IPS-15b (cell line): Measurements from ENCODE around the gene TECTA.
"Not testable (repeated sequence)": the region's sequence is repeated elsewhere in the genome, so short reads cannot be mapped to it uniquely, and the experiment has no call there.

Experiments
- H3K27me3 ChIP-seq: one replicate; pipeline ENCODE4 v1.6.1; 2013; ENCODE audit warnings: low read length; ENCODE audit not compliant: control insufficient read depth, insufficient read depth
- H3K36me3 ChIP-seq: one replicate; pipeline ENCODE4 v1.6.1; 2013; ENCODE audit warnings: low read length; ENCODE audit not compliant: control insufficient read depth, insufficient read depth
- H3K4me1 ChIP-seq: one replicate; pipeline ENCODE4 v1.6.1; 2013; ENCODE audit warnings: mild to moderate bottlenecking, low read length; ENCODE audit not compliant: control insufficient read depth, insufficient read depth
- H3K4me3 ChIP-seq: one replicate; pipeline ENCODE4 v1.5.1; 2013; ENCODE audit warnings: low read depth, low read length
- H3K9ac ChIP-seq: one replicate; pipeline ENCODE4 v1.6.1; 2013; ENCODE audit warnings: low read depth, mild to moderate bottlenecking, low read length
- H3K9me3 ChIP-seq: one replicate; pipeline ENCODE4 v1.6.1; 2013; ENCODE audit warnings: mild to moderate bottlenecking, low read length; ENCODE audit not compliant: control insufficient read depth, insufficient read depth

Gene TECTA

DNA sequence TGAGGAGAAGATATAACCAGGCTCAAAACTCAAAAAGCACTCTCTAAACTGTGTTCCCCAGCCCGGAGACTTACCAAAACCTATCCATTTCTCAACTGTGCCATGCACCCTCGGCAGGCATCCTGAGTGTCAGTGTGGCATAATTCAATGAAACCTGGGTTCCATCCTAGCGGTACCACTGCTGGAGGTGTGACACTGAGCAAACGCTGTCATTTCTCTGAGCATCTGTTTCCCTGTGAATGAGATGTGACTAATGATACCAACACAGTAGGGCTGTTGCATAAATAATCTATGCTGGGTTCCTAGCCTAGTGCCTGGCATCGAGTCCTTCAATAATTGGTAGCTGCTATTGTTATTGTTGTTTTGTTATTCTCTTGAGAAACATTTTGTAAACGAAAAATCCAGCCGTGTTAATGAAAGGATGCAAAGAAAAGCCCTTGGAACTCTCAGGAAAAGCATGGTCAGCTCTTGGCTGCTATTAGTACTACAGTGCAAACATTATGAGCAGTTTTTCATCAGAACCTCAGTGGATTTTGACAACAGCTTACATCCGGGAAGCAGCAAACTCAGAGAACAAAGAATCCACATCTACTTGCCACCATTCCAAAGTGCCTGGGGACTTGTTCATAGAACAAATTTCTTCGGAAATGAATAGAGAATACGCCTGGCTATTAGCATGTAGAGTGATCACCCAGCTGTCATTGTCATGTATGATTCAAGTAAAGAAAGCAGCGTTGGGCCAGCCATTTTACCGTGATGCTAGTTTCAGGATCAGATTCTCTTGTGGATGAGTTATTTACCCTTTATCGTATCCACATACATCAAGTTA is 53.7 kb downstream of the TECTA start:
- Histone ChIP-seq H3K27me3 (no peaks in the 10 kb centered on the region), H3K4me3 (no peak overlapping the region), H3K9me3 (no peaks in the 10 kb centered on the region), H3K36me3 (no peaks in the 10 kb centered on the region), H3K4me1 (no peaks in the 10 kb centered on the region), H3K9ac (no peak overlapping the region)

DNA sequence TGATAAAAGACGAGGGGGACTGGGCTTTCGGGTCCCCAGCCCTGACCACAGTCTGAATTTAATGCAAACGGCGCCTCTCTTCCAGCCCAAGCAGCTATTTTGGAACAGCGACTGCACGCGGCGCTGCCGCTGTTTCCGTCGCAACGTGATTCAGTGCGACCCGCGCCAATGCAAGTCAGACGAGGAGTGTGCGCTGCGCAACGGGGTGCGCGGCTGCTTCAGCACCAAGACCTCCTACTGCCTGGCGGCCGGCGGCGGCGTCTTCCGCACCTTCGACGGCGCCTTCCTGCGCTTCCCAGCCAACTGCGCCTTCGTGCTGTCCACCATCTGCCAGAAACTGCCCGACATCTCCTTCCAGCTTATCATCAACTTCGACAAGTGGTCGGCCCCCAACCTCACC is 56.7 kb downstream of the TECTA start:
- Histone ChIP-seq H3K27me3 (no peaks in the 10 kb centered on the region), H3K36me3 (no peaks in the 10 kb centered on the region), H3K4me3 (no peak overlapping the region), H3K9me3 (no peaks in the 10 kb centered on the region), H3K4me1 (no peaks in the 10 kb centered on the region), H3K9ac (no peak overlapping the region)

DNA sequence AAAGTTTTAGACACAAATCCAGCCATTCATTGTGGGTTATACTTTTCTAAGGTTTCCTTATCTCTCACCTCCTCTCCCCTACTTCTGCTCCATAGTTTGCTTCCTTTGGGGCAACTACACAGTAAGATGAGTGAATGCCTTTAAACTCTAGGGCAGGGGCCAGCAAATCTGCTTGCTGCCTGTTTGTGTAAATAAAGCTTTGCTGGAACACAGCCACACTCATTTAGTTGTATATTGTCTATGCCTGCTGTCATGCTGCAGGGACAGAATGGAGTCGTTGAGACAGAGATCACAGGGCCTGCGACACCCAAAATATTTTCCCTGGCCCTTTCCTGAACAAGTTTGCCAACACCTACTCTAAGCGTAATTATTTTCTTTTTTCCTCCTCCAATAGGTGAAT is 58.7 kb downstream of the TECTA start:
- no peaks in the 10 kb centered on the region for H3K36me3 ChIP-seq
- no peaks in the 10 kb centered on the region for H3K27me3 ChIP-seq
- no peak overlapping the region for H3K4me3 ChIP-seq
- no peak overlapping the region for H3K9ac ChIP-seq
- no peaks in the 10 kb centered on the region for H3K4me1 ChIP-seq
- H3K9me3 ChIP-seq: no peaks in the 10 kb centered on the region

DNA sequence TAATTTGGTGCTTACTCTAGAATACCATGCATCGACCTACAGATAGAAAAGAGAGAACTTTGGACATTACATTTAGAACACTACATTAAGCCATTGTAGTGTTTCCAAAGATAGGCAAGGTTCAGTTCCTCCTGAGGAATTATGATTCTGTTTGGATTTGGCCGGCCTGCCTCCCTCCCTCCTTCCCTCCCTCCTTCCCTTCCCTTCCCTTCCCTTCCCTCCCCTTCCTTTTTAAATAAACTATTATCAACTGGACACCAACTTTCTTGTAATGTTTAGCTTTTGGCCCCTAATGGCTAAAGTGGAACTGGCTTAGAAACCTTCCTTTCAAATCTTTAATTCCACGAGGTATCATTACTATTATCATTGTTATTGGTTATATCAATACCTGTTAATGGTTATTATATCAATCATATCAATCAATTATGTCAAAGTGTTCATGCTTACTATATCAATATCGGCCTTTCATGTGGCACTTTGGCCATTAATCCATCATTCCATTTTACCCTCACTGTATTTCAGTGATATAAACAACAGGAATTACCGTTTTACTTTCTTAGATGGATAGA is 60.4 kb downstream of the TECTA start:
- Histone ChIP-seq H3K4me3 (no peak overlapping the region), H3K36me3 (no peaks in the 10 kb centered on the region), H3K4me1 (peaks cover 6% of the 10 kb centered on the region), H3K27me3 (no peaks in the 10 kb centered on the region), H3K9me3 (no peaks in the 10 kb centered on the region), H3K9ac (no peak overlapping the region)

DNA sequence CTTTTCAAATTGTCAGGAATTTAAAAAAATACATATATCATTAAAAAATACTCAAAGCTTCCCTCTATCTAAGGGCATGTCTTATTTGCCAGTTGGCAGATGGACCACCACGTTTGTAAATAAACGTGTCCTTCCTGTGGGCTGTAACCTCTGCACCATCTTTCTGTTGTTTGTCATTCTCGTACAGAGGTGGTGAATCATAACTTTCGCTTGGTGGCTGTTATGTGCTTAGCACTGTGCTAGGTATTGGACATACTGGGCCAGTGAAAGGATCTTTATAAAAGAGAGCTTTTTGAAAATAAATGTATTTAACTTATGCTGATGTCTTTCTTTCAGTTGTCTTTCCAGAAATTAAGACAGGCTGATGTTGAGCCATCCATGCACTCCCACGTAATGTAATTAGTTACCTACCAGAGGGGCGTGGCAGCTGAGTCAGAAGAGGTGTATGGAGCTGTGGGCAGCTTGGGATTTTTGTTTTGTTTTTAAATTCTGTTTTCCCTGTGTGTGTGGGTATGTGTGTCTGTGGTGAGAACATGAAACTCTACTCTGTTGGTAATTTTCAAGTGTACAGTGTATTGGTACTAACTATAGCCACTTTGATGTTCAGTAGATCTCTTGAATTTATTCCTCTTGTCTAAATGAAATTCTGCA is 62.7 kb downstream of the TECTA start:
- Histone ChIP-seq H3K36me3 (no peaks in the 10 kb centered on the region), H3K4me3 (no peak overlapping the region), H3K27me3 (no peaks in the 10 kb centered on the region), H3K4me1 (peaks cover 10% of the 10 kb centered on the region), H3K9ac (no peak overlapping the region), H3K9me3 (no peaks in the 10 kb centered on the region)

DNA sequence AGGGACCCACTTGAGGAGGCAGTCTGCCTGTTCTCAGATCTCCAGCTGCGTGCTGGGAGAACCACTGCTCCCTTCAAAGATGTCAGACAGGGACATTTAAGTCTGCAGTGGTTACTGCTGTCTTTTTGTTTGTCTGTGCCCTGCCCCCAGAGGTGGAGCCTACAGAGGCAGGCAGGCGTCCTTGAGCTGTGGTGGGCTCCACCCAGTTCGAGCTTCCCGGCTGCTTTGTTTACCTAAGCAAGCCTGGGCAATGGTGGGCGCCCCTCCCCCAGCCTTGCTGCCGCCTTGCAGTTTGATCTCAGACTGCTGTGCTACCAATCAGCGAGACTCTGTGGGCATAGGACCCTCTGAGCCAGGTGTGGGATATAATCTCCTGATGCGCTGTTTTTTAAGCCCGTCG is 76.6 kb downstream of the TECTA start:
- not testable (repeated sequence) for H3K4me1 ChIP-seq, H3K27me3 ChIP-seq, H3K9ac ChIP-seq, H3K4me3 ChIP-seq, H3K36me3 ChIP-seq, H3K9me3 ChIP-seq

DNA sequence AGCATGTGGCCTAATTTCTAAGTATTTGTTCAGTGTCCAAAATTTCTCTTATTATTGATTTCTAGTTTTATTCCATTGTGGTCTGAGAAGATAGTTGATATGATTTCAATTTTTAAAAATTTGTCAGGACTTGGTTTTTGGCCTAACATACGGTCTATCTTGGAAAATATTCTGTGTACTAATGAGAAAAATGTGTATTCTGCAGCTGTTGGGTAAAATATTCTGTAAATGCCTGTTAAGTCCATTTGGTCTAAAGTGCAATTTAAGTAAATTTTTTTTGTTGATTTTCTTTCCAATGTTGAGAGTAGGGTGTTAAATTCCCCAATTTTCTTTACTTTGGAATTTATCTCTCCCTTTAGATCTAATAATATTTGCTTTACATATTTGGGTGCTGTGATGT is 78.3 kb downstream of the TECTA start:
- no peak overlapping the region for H3K4me3 ChIP-seq
- no peaks in the 10 kb centered on the region for H3K36me3 ChIP-seq
- no peaks in the 10 kb centered on the region for H3K9me3 ChIP-seq
- H3K27me3 ChIP-seq: no peaks in the 10 kb centered on the region
- H3K4me1 ChIP-seq: no peaks in the 10 kb centered on the region
- H3K9ac ChIP-seq: no peak overlapping the region

DNA sequence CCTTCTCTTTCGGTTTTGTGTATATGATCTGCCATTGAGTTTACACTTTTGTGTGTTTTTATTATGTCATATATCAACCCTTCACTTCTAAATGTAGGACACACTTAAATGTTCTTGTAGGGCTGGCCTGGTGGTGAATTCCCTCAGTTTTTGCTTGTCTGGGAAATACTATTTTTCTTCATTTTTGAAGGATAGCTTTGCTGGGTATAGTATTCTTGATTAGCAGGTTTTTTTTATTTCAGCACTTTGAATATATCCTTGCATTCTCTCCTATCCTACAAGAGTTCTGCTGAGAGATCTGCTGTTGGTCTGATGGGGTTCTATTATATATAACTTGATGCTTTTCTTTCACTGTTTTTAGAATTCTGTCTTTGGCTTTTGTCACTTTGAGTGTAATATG is 79.1 kb downstream of the TECTA start:
- Histone ChIP-seq H3K36me3 (no peaks in the 10 kb centered on the region), H3K9me3 (no peaks in the 10 kb centered on the region), H3K4me3 (no peak overlapping the region), H3K27me3 (no peaks in the 10 kb centered on the region), H3K9ac (no peak overlapping the region), H3K4me1 (no peaks in the 10 kb centered on the region)

DNA sequence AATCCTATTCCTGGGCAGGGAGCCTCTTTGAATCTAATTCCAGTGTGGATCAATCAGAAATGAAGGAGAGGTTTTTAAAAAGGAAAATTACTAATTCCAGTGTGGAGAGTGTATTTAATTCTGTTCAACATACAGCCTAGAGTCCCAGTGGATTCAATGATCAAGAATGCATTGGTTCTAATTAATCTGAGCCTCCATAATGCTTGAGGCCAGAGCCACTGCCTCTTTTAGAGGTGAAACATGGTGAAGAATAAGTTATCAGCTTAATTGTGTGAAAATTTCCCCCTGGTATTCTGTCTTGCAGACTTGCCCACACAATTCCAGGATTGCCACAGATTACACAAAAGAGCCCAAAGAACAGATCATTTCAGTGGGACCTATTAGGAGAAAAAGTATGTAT is 87.7 kb downstream of the TECTA start:
- Histone ChIP-seq H3K36me3 (no peaks in the 10 kb centered on the region), H3K9me3 (no peaks in the 10 kb centered on the region), H3K4me1 (no peaks in the 10 kb centered on the region), H3K4me3 (no peak overlapping the region), H3K27me3 (no peaks in the 10 kb centered on the region), H3K9ac (no peak overlapping the region)

DNA sequence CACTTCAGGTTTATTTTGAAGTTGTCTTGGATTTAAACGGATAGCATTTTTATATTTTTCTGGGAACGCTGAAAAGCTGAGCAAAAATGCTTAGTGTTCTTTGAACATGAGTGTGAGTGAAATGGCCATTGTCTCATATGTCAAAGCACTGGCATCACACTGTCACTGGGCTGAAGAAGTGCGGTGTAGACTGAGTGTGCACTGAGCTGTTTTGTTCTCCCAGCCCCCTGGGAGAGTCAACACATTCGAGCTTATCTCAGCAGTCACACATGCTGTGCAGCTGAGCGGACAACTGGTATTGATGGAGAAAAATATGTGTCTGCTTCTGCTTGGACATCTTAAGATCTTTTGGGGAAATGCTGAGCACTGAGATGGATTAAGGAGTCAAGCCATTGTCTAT is 90.8 kb downstream of the TECTA start:
- Histone ChIP-seq H3K27me3 (no peaks in the 10 kb centered on the region), H3K4me3 (no peak overlapping the region), H3K9me3 (no peaks in the 10 kb centered on the region), H3K9ac (no peak overlapping the region), H3K4me1 (peaks cover 3% of the 10 kb centered on the region), H3K36me3 (no peaks in the 10 kb centered on the region)

DNA sequence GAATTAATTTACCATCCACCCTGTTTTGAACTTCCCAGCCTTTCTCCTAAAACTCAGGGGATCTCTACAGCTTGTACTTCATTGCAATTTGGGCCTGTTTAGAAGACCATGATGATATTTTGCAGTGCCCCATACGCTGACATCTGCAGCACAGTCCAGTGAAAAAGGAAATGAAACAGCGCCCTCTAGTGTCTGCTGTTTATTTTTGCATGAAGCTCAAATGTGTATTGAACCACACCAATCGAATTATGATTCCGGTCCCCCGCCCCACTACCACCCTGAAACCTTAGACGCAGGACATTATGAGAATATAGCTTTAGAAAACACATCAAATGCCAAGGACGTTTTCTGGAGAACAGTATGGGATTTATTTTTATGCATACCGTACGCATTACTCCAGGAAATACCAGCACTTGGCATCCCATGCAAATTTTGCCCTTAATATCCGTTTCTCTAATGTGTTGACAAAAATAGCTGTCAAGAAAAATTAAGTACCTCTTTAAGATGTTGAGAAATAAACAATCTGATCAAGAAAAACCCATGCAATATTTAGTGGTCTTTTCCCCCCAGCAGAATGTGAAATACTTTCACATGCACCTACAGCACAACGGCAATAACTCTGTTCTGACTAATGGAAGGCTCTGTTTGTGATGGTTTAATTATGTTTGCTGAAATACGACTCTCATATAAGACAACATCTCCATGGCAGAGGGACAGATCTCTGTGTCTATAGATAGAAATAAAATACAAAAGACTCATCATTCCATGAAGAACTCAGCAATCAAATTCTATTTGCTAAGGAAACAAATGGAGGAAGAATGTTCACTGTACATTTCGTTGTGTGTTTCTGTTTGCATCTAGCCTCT is 93.9 kb downstream of the TECTA start:
- Histone ChIP-seq H3K4me1 (peaks cover 16% of the 10 kb centered on the region), H3K9ac (no peak overlapping the region), H3K9me3 (no peaks in the 10 kb centered on the region), H3K36me3 (no peaks in the 10 kb centered on the region), H3K27me3 (no peaks in the 10 kb centered on the region), H3K4me3 (no peak overlapping the region)
